Calu3 (cell line): ENCODE results near the gene CETP. TPM values are rescaled to one million over a fixed set of nuclear protein-coding genes. Genes with fewer than 3 reads are reported as not detected.
A peak's percentile ranks its signal among the peaks of the same experiment; 100 is the strongest.

Experiments
- BruUV-seq: library from RNA; stranded (reverse); fragments of 400-500 nt; replicated peaks from 2 replicates; lab custom pipeline; 2021; lab: Mats Ljungman, UMichigan
- CTCF ChIA-PET: fragments of 300-600 bp; sonication (Branson Sonifier 250); formaldehyde crosslinking; loops from one replicate; lab custom pipeline; 2022; ENCODE audit warnings: antibody characterized with exemption; lab: Charles Lee
- DNase-seq: peaks from one replicate; pipeline ENCODE4 v3.0.0; 2022
- H3K27ac Mint-ChIP-seq: one replicate; pipeline ENCODE4 v1.8.0; 2022; ENCODE audit warnings: mixed read lengths; ENCODE audit not compliant: unreplicated experiment
- H3K27me3 Mint-ChIP-seq: one replicate; pipeline ENCODE4 v1.8.0; 2022; ENCODE audit warnings: mixed read lengths; ENCODE audit not compliant: unreplicated experiment
- H3K36me3 Mint-ChIP-seq: one replicate; pipeline ENCODE4 v1.8.0; 2022; ENCODE audit warnings: mild to moderate bottlenecking, moderate library complexity, mixed read lengths; ENCODE audit not compliant: insufficient read depth, unreplicated experiment
- H3K4me1 Mint-ChIP-seq: one replicate; pipeline ENCODE4 v1.8.0; 2022; ENCODE audit warnings: mild to moderate bottlenecking, low read depth, mixed read lengths; ENCODE audit not compliant: unreplicated experiment
- H3K4me3 Mint-ChIP-seq: one replicate; pipeline ENCODE4 v1.8.0; 2022; ENCODE audit warnings: mild to moderate bottlenecking, low read depth, moderate library complexity, mixed read lengths; ENCODE audit not compliant: unreplicated experiment
- H3K9me3 Mint-ChIP-seq: one replicate; pipeline ENCODE4 v1.8.0; 2022; ENCODE audit warnings: low read depth, mixed read lengths; ENCODE audit not compliant: unreplicated experiment
- CTCF ChIP-seq: fragments of 200-600 bp; IDR thresholded peaks from one replicate; pipeline ENCODE4 v1.8.0; 2022; ENCODE audit warnings: antibody characterized with exemption; ENCODE audit not compliant: unreplicated experiment
- intact Hi-C: fragments of 100-400 bp; cut with micrococcal nuclease; formaldehyde crosslinking; loops from one replicate; pipeline ENCODE4 v1.10.0; 2022; ENCODE audit not compliant: unreplicated experiment
- total RNA-seq: library from RNA; stranded (reverse); gene quantifications from 2 replicates; pipeline ENCODE4 v1.2.3, GENCODE V29; 2022

CETP gene
- total RNA-seq, 1 experiment from 2014 or later: not detected

DNA sequence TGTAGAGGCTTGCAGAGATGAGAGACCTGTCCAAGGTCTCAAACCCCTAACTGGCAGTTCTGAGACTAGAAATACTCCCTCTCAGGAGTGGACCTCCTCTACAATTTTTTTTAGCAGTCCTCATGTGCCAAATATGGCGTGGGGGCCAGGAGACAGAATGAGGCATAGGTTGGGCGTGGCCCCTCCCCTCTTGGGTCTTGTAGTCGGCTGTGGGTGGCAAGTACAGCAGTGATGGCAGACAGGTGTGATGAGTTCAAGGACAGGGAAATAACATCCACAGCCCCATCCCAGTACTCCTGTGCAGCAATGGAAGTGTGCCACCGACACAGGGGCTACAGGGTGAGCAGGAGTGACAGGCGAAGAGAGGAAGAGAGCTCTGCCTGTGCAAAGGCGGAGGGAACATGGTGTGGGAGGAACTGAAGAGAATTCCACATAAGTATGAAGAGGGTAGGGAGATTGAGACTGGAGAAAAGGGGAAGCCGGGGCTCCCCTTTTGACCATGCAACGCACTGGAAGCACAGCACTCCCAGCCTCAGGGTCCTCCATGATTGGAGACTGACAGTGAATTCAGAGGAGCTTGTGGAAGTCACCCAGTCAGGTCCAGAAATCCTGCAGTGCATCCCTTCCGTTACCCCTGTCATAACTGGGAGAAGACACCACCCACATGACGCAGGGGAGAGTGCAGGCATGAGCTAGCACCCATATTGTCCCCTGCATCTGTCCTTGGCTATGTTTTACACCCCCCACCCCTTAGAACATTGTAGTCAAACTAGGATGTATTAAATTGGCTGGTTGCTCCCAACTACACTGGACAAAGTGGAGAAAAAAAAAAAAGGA is 14.8 kb upstream of the CETP start:
- H3K36me3 Mint-ChIP-seq: peaks cover 89% of the 10 kb centered on the region
- CTCF ChIA-PET: interaction anchor here (0.7 to 0.9 kb wide), 2 partner anchors 10 to 18 kb away, joined by 3 read pairs; no protein-coding TSS in a partner anchor
- H3K9me3 Mint-ChIP-seq: no peaks in the 10 kb centered on the region
- H3K27ac Mint-ChIP-seq: peak overlapping the region; percentile 76
- H3K4me1 Mint-ChIP-seq: peaks cover 7% of the 10 kb centered on the region
- H3K27me3 Mint-ChIP-seq: no peaks in the 10 kb centered on the region
- DNase-seq: no peak
- no TSS peak for BruUV-seq
- intact Hi-C loops: no loop called here
- TF ChIP-seq CTCF: no peak
- no peak overlapping the region for H3K4me3 Mint-ChIP-seq

- no peak for TF ChIP-seq CTCF
- intact Hi-C loops: no loop called here
- Mint-ChIP-seq H3K4me3 (no peak overlapping the region), H3K9me3 (no peaks in the 10 kb centered on the region), H3K27ac (peak overlapping the region; percentile 76), H3K36me3 (peaks cover 83% of the 10 kb centered on the region), H3K27me3 (no peaks in the 10 kb centered on the region), H3K4me1 (peaks cover 7% of the 10 kb centered on the region)
- no peak for DNase-seq
- no TSS peak for BruUV-seq
- CTCF ChIA-PET: interaction anchor here (0.7 to 0.9 kb wide), 2 partner anchors 11 to 17 kb away, joined by 3 read pairs; no protein-coding TSS in a partner anchor
Observed at GRCh38 chr16:56947604-56947995, 14.2 kb upstream of the CETP start.

DNA sequence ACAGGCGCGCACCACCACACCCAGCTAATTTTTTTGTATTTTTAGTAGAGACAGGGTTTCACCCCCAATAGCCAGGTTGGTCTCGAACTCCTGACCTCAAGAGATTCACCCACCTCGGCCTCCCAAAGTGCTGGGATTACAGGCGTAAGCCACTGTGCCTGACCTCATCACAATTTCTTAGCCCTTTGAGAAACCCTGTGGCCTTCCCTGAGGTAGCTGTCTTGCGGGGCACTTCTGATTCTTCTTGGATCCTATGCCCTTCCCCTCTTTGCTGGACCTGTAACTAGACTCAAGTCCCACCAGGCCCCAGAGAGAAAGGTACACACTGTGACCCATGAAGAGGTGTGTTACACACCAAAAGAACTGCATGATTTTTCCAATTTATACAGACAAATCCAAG is 13.5 kb upstream of the CETP start:
- H3K36me3 Mint-ChIP-seq: peaks cover 77% of the 10 kb centered on the region
- peak overlapping the region; percentile 76 for H3K27ac Mint-ChIP-seq
- no peak overlapping the region for H3K4me3 Mint-ChIP-seq
- no peak for TF ChIP-seq CTCF
- DNase-seq: no peak
- BruUV-seq: no TSS peak
- CTCF ChIA-PET: interaction anchor here (0.9 kb wide), 1 partner anchor 12 kb away, joined by 3 read pairs; no protein-coding TSS in a partner anchor
- no peaks in the 10 kb centered on the region for H3K27me3 Mint-ChIP-seq
- H3K9me3 Mint-ChIP-seq: no peaks in the 10 kb centered on the region
- peaks cover 2% of the 10 kb centered on the region for H3K4me1 Mint-ChIP-seq
- intact Hi-C loops: no loop called here

GRCh38 chr16:56950051-56950450 is 11.7 kb upstream of the CETP start:
- Mint-ChIP-seq H3K4me3 (no peak overlapping the region), H3K27ac (no peak overlapping the region), H3K27me3 (no peaks in the 10 kb centered on the region), H3K36me3 (peaks cover 60% of the 10 kb centered on the region), H3K4me1 (no peaks in the 10 kb centered on the region), H3K9me3 (no peaks in the 10 kb centered on the region)
- no TSS peak for BruUV-seq
- intact Hi-C loops: no loop called here
- TF ChIP-seq CTCF: no peak
- CTCF ChIA-PET: interaction anchor here (0.6 kb wide), 1 partner anchor 80 kb away, joined by 4 read pairs; no protein-coding TSS in a partner anchor
- no peak for DNase-seq
